Esophagus muscularis mucosa (tissue), 4 donors: ENCODE measurements around the gene NIT2. TPM values are rescaled to one million over a fixed set of nuclear protein-coding genes. Genes with fewer than 3 reads are reported as not detected.

Source experiments
- DNase-seq: peaks from one replicate; pipeline ENCODE4 v3.0.0-alpha.2; 2017; ENCODE audit errors: extremely low spot score
- H3K27ac ChIP-seq, 4 donors: fragments of 200-600 bp; sonication (generic); replicated peaks in 1 of 4; 1 replicate in 3 of 4; 2 replicates in 1 of 4; pipeline ENCODE4 v1.5.1; 2016 to 2019; ENCODE audit warnings: mild to moderate bottlenecking in 1 of 4
- H3K27me3 ChIP-seq, 4 donors: fragments of 200-600 bp; sonication (generic); one replicate each; pipeline versions ENCODE4 v1.5.1 to v1.6.0; 2016 to 2019
- H3K36me3 ChIP-seq, 4 donors: fragments of 200-600 bp; sonication (generic); one replicate each; pipeline ENCODE4 v1.5.1; 2016 to 2019
- H3K4me1 ChIP-seq, 4 donors: fragments of 200-600 bp; sonication (generic); one replicate each; pipeline ENCODE4 v1.5.1; 2016 to 2019
- H3K4me3 ChIP-seq, 4 donors: fragments of 200-600 bp; sonication (generic); 1 replicate in 2 of 4; 2 replicates in 2 of 4; pipeline ENCODE4 v1.5.1; 2016 to 2019; ENCODE audit warnings: mild to moderate bottlenecking in 4 of 4, moderate library complexity in 1 of 4
- H3K9me3 ChIP-seq, 4 donors: fragments of 200-600 bp; sonication (generic); 1 replicate in 3 of 4; 2 replicates in 1 of 4; pipeline ENCODE4 v1.5.1; 2016 to 2019
- CTCF ChIP-seq, 3 experiments: fragments of 200-600 bp in 2 of 3; fragments of 450-650 bp in 1 of 3; sonication (generic) in 2 of 3; IDR thresholded peaks; one replicate each; pipeline ENCODE4 v1.5.1; 2017 to 2019; ENCODE audit warnings: antibody characterized with exemption in 3 of 3, mild to moderate bottlenecking in 2 of 3, moderate library complexity in 1 of 3
- EP300 ChIP-seq: sonication (generic); formaldehyde crosslinking; IDR thresholded peaks from one replicate; pipeline ENCODE4 v1.6.1; 2017; ENCODE audit warnings: antibody characterized with exemption
- POLR2A ChIP-seq: fragments of 450-650 bp; IDR thresholded peaks from one replicate; pipeline ENCODE4 v1.6.1; 2017; ENCODE audit warnings: antibody characterized with exemption, moderate library complexity, mild to moderate bottlenecking, low read depth
- POLR2AphosphoS5 ChIP-seq, 2 donors: sonication (generic); formaldehyde crosslinking; IDR thresholded peaks; one replicate each; pipeline ENCODE4 v1.6.1; 2017; ENCODE audit warnings: antibody characterized with exemption in 2 of 2
- WGBS: methylation state at CpG from one replicate; pipeline ENCODE4 v1.1.5; 2018; 5-methylcytosine and 5-hydroxymethylcytosine counted together
- intact Hi-C: fragments of 100-400 bp; cut with DNase I; formaldehyde crosslinking; loops from one replicate; pipeline ENCODE4 v1.15.1; 2023
- total RNA-seq, 4 donors: library from RNA; depleted of rRNA; stranded (reverse); fragments of >200 nt; gene quantifications; one replicate each; pipeline versions ENCODE4 v1.1.0 to v1.2.1, GENCODE V29; 2016

NIT2 gene
- total RNA-seq, 4 donors from 2014 or later, result 15.6 to 34.1 (median 18.5) TPM

- no peaks in the 10 kb centered on the region for H3K4me1 ChIP-seq
- H3K27me3 ChIP-seq, result no peaks in the 10 kb centered on the region
- TF ChIP-seq POLR2A (no peak), POLR2AphosphoS5 (IDR thresholded peaks at IDR 0.05) (no peak), CTCF (IDR thresholded peaks at IDR 0.05) (no peak), EP300 (no peak)
- no peak overlapping the region for H3K27ac ChIP-seq
- intact Hi-C loops, result no loop called here
- 85% methylated on average over 4 of the region's 4 CpGs for WGBS
- H3K4me3 ChIP-seq, result no peak overlapping the region
- H3K36me3 ChIP-seq, result peaks cover 20 to 92% (median 66%) of the 10 kb centered on the region in 4 donors
- H3K9me3 ChIP-seq, result no peaks in the 10 kb centered on the region
- no peak for DNase-seq
These were observed 35.5 kb upstream of the NIT2 start for GRCh38 chr3:100299016-100299415.

- TF ChIP-seq EP300 (no peak), POLR2A (no peak), POLR2AphosphoS5 (IDR thresholded peaks at IDR 0.05) (no peak), CTCF (IDR thresholded peaks at IDR 0.05) (no peak)
- intact Hi-C loops, result no loop called here
These were observed 27.9 kb upstream of the NIT2 start for GRCh38 chr3:100306695-100307094.

GRCh38 chr3:100310355-100310965 is 24.1 kb upstream of the NIT2 start:
- intact Hi-C loops, result no loop called here
- H3K9me3 ChIP-seq, result no peaks in the 10 kb centered on the region
- H3K4me3 ChIP-seq, result no peak overlapping the region
- peaks cover 5 to 70% (median 37%) of the 10 kb centered on the region in 4 donors for H3K36me3 ChIP-seq
- no peaks in the 10 kb centered on the region for H3K27me3 ChIP-seq
- WGBS, result 87% methylated on average over 3 of the region's 3 CpGs
- H3K4me1 ChIP-seq, result no peaks in the 10 kb centered on the region
- TF ChIP-seq POLR2AphosphoS5 (IDR thresholded peaks at IDR 0.05) (no peak), EP300 (no peak), POLR2A (no peak), CTCF (IDR thresholded peaks at IDR 0.05) (no peak)
- no peak overlapping the region for H3K27ac ChIP-seq
- DNase-seq, result no peak

More at GRCh38 chr3:100306695-100307094, 27.9 kb upstream of the NIT2 start:
- Histone ChIP-seq H3K4me3 (no peak overlapping the region), H3K27ac (no peak overlapping the region), H3K27me3 (no peaks in the 10 kb centered on the region), H3K9me3 (no peaks in the 10 kb centered on the region), H3K36me3 (peaks cover 5 to 79% (median 44%) of the 10 kb centered on the region in 4 donors), H3K4me1 (no peaks in the 10 kb centered on the region)
- 83% methylated on average over 1 of the region's 1 CpG for WGBS
- no peak for DNase-seq

GRCh38 chr3:100311011-100311410 is 23.5 kb upstream of the NIT2 start:
- no peak overlapping the region for H3K27ac ChIP-seq
- no peaks in the 10 kb centered on the region for H3K27me3 ChIP-seq
- H3K4me3 ChIP-seq, result no peak overlapping the region
- no peaks in the 10 kb centered on the region for H3K9me3 ChIP-seq
- H3K36me3 ChIP-seq, result peaks cover 5 to 72% (median 36%) of the 10 kb centered on the region in 4 donors
- no peak for DNase-seq
- intact Hi-C loops, result no loop called here
- H3K4me1 ChIP-seq, result no peaks in the 10 kb centered on the region
- WGBS, result 63% methylated on average over 2 of the region's 2 CpGs
- TF ChIP-seq POLR2A, result no peak

GRCh38 chr3:100316641-100317069 is 17.9 kb upstream of the NIT2 start:
- TF ChIP-seq EP300 (no peak), CTCF (IDR thresholded peaks at IDR 0.05) (peak; percentile 67 to 78 (median 71))
- Histone ChIP-seq H3K27ac (peak overlapping the region in 2 of 4 donors; percentile 21 to 24), H3K4me1 (peaks cover 0 to 9% (median 7%) of the 10 kb centered on the region in 4 donors), H3K9me3 (no peaks in the 10 kb centered on the region), H3K36me3 (peaks cover 9 to 57% (median 36%) of the 10 kb centered on the region in 4 donors), H3K4me3 (peak overlapping the region in 1 of 4 donors; percentile 11), H3K27me3 (no peaks in the 10 kb centered on the region)
- DNase-seq, result no peak
- 30% methylated on average over 8 of the region's 8 CpGs for WGBS
- intact Hi-C loops, result loop anchor here (2.0 kb wide), 1 partner anchor 274 kb away; no protein-coding TSS in a partner anchor
